Loucy (cell line): ENCODE measurements around the gene CLSTN3.

Source experiments
- EZH2phosphoT487 ChIP-seq: fragments of 200-600 bp; IDR thresholded peaks from 2 replicates; pipeline ENCODE4 v1.6.1; 2018; ENCODE audit warnings: antibody characterized with exemption, mild to moderate bottlenecking, moderate library complexity, borderline replicate concordance
- TF ChIP-seq, protein P1 (sequence below): fragments of 200-600 bp; sonication (generic); conservative IDR thresholded peaks from 2 replicates; pipeline ENCODE4 v1.5.1; 2014; ENCODE audit warnings: mild to moderate bottlenecking, antibody characterized with exemption, low read length

DNA sequence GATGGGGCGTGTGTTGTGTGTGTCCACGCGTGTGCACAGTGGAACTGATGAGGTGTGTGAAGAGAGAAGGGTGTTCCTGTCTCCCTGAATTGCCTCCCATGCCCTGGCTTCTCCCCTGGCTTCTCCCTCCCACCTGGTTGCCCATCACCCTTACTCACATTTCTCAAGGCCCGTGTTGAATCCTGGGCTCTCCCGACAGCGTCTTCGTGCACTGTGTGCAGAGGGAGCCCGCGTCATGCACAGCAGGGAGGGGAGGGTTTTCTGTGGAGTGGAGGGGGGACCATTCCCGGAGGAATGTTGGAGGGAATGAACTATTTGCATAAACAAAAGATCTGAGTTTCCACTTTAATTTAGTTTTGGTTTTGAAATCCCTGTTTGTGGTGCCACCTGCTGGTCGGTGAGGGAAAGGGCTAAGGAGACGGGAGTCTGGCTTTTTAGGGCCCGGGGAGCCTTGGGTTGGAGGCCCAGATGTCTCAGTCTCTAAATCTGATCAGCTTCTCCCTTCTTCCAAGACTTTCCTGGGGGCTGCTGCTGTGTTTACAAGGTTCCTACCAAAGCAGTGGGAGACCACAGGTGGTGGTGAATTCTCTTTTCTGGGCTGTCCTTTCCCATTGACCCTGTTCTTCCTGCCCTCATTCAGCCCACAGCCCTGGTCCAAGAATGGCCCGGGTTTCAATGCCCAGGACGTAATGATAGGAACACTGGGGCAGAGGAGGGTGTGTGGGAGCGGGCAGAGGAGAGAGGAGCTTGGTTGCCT lies 37.8 kb upstream of the CLSTN3 start, which contains the start of gene C1R:
- TF ChIP-seq, protein P1, sequence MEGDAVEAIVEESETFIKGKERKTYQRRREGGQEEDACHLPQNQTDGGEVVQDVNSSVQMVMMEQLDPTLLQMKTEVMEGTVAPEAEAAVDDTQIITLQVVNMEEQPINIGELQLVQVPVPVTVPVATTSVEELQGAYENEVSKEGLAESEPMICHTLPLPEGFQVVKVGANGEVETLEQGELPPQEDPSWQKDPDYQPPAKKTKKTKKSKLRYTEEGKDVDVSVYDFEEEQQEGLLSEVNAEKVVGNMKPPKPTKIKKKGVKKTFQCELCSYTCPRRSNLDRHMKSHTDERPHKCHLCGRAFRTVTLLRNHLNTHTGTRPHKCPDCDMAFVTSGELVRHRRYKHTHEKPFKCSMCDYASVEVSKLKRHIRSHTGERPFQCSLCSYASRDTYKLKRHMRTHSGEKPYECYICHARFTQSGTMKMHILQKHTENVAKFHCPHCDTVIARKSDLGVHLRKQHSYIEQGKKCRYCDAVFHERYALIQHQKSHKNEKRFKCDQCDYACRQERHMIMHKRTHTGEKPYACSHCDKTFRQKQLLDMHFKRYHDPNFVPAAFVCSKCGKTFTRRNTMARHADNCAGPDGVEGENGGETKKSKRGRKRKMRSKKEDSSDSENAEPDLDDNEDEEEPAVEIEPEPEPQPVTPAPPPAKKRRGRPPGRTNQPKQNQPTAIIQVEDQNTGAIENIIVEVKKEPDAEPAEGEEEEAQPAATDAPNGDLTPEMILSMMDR = peak; percentile 88
- TF ChIP-seq EZH2phosphoT487 = no peak
